GM21723 (cell line): ENCODE measurements around the gene ITGA8.
"Not testable (repeated sequence)": the region's sequence is repeated elsewhere in the genome, so short reads cannot be mapped to it uniquely, and the experiment has no call there.

Experiments
- ATAC-seq: cut with Tn5 transposase; IDR thresholded peaks from one replicate; pipeline ENCODE4 v1.9.1; 2021; ENCODE audit warnings: mild to moderate bottlenecking, moderate library complexity; ENCODE audit not compliant: unreplicated experiment

The ITGA8 gene

GRCh38 chr10:15690031-15690430, 29.7 kb downstream of the ITGA8 start:
- ATAC-seq = no peak

GRCh38 chr10:15684768-15685167, 35.0 kb downstream of the ITGA8 start:
- ATAC-seq = no peak

GRCh38 chr10:15681076-15681475, 38.6 kb downstream of the ITGA8 start:
- ATAC-seq = no peak

GRCh38 chr10:15678851-15679250, 40.9 kb downstream of the ITGA8 start:
- ATAC-seq = no peak

GRCh38 chr10:15672469-15672868, 47.3 kb downstream of the ITGA8 start:
- ATAC-seq = no peak

GRCh38 chr10:15670880-15671279, 48.8 kb downstream of the ITGA8 start:
- no peak for ATAC-seq

GRCh38 chr10:15661574-15661973, 58.1 kb downstream of the ITGA8 start:
- no peak for ATAC-seq

- no peak for ATAC-seq
Observed at GRCh38 chr10:15660990-15661389, 58.7 kb downstream of the ITGA8 start.

- no peak for ATAC-seq
Observed at GRCh38 chr10:15658069-15658702, 61.5 kb downstream of the ITGA8 start.

- no peak for ATAC-seq
Observed at GRCh38 chr10:15652757-15653156, 67.0 kb downstream of the ITGA8 start.

GRCh38 chr10:15652117-15652516, 67.6 kb downstream of the ITGA8 start:
- no peak for ATAC-seq

GRCh38 chr10:15651175-15651574, 68.5 kb downstream of the ITGA8 start:
- no peak for ATAC-seq

- ATAC-seq = no peak
Observed at GRCh38 chr10:15642095-15642494, 77.6 kb downstream of the ITGA8 start.

- no peak for ATAC-seq
Observed at GRCh38 chr10:15640536-15641085, 79.1 kb downstream of the ITGA8 start.

GRCh38 chr10:15636446-15636845, 83.3 kb downstream of the ITGA8 start:
- ATAC-seq = no peak

GRCh38 chr10:15632456-15633091, 87.1 kb downstream of the ITGA8 start:
- ATAC-seq = no peak

- ATAC-seq = not testable (repeated sequence)
Observed at GRCh38 chr10:15631205-15631604, 88.5 kb downstream of the ITGA8 start.

GRCh38 chr10:15630353-15630752, 89.4 kb downstream of the ITGA8 start:
- no peak for ATAC-seq

- no peak for ATAC-seq
Observed at GRCh38 chr10:15627617-15628196, 92.0 kb downstream of the ITGA8 start.

- no peak for ATAC-seq
Observed at GRCh38 chr10:15626937-15627336, 92.8 kb downstream of the ITGA8 start.

- no peak for ATAC-seq
Observed at GRCh38 chr10:15625261-15625660, 94.5 kb downstream of the ITGA8 start.
